ENCODE results near the gene ZNF292.
"Not testable (repeated sequence)": the region's sequence is repeated elsewhere in the genome, so short reads cannot be mapped to it uniquely, and the experiment has no call there.

The ZNF292 gene

GRCh38 chr6:87154993-87155841 is at the start of gene ZNF292:
ZNF292 (plus strand) TSS chr6:87155565; CDS start chr6:87155592, 27 bp downstream.
- DNase-seq: peak; percentile 78 to 91 (median 84)

GRCh38 chr6:87105823-87106222 is 49.5 kb upstream of the ZNF292 start:
- DNase-seq: no peak

GRCh38 chr6:87110636-87111035 is 44.7 kb upstream of the ZNF292 start:
- no peak for DNase-seq

- no peak for DNase-seq
Measured at GRCh38 chr6:87115402-87116135, 39.8 kb upstream of the ZNF292 start.

GRCh38 chr6:87116922-87117321 is 38.4 kb upstream of the ZNF292 start:
- DNase-seq: no peak

GRCh38 chr6:87118054-87118453 is 37.3 kb upstream of the ZNF292 start:
- DNase-seq: no peak

GRCh38 chr6:87122477-87122876 is 32.9 kb upstream of the ZNF292 start:
- DNase-seq: no peak

GRCh38 chr6:87124074-87124473 is 31.3 kb upstream of the ZNF292 start:
- DNase-seq: no peak

- no peak for DNase-seq
Measured at GRCh38 chr6:87126501-87126900, 28.9 kb upstream of the ZNF292 start.

- no peak for DNase-seq
Measured at GRCh38 chr6:87127737-87128136, 27.6 kb upstream of the ZNF292 start.

- no peak for DNase-seq
Measured at GRCh38 chr6:87136963-87137362, 18.4 kb upstream of the ZNF292 start.

- no peak for DNase-seq
Measured at GRCh38 chr6:87139236-87139635, 16.1 kb upstream of the ZNF292 start.

GRCh38 chr6:87139927-87140326 is 15.4 kb upstream of the ZNF292 start:
- not testable (repeated sequence) for DNase-seq

GRCh38 chr6:87146363-87146762 is 9.0 kb upstream of the ZNF292 start:
- DNase-seq: no peak

- DNase-seq: no peak
Measured at GRCh38 chr6:87150406-87150805, 5.0 kb upstream of the ZNF292 start.

- DNase-seq: no peak
Measured at GRCh38 chr6:87151471-87151780, 3.9 kb upstream of the ZNF292 start.

GRCh38 chr6:87151781-87152525 is 3.4 kb upstream of the ZNF292 start:
- DNase-seq: peak; percentile 45 to 65 (median 56)

- DNase-seq: no peak
Measured at GRCh38 chr6:87152526-87152955, 2.8 kb upstream of the ZNF292 start.

- no peak for DNase-seq
Measured at GRCh38 chr6:87154641-87154992, 748 bp upstream of the ZNF292 start.

GRCh38 chr6:87155842-87156815 is 764 bp downstream of the ZNF292 start:
- peak; percentile 10 to 36 (median 32) for DNase-seq

- not testable (repeated sequence) for DNase-seq
Measured at GRCh38 chr6:87157596-87157995, 2.2 kb downstream of the ZNF292 start.

GRCh38 chr6:87161299-87161698 is 5.9 kb downstream of the ZNF292 start:
- DNase-seq: no peak

Data from activated naive CD4-positive, alpha-beta T cell (primary cell).